ENCODE measurements around the gene USP1.

USP1 gene

DNA sequence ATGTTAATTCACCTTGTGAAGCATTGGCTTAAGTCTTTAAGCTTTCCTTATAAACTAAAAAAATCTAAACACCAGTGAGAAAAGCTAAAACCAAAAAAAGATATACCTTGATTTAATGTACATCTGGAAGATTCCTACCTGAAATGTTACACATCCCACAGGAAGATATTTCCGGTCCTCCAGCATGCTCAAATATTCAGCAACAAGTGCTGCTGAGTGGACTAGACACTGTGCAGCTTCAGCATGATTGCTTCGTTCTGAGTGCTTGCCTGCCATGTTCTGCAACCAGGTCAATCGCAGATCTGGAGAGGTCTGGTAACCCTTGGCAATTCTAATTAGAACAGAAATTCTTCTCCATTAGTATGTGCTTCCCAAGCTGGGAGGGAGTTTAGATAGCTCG lies 57.3 kb downstream of the USP1 start:
- DNase-seq = no peak

DNA sequence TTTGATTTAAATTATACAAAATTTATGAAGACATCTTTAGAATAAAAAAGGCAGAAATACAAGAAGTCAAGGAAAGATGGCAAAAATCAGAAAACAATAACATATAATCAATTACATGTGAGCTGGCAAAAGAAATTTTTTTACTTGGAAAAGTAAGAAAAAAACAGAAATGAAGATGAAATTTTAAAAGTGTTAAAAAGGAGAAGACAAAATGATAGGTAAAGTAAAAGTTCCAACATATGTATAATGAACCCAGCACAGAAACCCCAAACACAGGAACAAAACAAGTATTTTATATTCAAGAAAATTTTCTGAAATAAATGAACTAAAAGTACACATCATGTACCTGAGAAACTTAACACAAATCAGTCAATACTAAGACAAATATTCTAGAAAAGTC lies 63.4 kb downstream of the USP1 start:
- no peak for DNase-seq
